ENCODE data around the gene FHIT.

DNA sequence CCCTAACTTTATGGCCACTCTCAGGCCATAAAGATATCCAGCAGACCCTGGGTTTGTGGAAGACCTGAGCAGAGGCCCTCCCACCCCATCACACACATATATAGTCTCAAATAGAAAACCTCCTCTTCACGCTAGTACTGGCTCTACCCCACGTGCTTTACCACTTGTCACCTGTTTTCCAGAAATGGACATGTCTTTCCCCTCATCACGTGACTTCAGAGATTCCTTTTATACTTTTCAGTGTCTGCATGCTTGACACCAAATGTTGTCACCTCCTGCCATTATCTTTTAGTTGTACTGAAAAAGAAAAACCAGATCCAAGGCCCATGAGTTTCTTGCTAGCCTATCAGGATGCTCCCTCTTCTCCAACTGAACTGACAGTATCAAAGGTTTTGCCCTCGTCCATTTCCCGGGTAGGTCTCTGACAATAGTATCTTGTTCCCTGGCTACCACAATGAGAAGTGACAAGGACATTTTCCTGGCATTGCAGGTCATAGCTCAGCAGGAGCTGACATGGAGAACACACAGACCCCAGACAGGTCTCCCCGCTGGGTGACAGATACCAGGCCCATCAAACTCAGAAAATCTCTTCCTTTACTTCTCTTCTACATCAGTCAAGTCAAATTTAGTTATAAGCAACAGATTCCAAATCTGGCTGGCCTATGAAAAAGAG, 1551.5 kb downstream of the FHIT start:
- TF ChIP-seq, protein P1, sequence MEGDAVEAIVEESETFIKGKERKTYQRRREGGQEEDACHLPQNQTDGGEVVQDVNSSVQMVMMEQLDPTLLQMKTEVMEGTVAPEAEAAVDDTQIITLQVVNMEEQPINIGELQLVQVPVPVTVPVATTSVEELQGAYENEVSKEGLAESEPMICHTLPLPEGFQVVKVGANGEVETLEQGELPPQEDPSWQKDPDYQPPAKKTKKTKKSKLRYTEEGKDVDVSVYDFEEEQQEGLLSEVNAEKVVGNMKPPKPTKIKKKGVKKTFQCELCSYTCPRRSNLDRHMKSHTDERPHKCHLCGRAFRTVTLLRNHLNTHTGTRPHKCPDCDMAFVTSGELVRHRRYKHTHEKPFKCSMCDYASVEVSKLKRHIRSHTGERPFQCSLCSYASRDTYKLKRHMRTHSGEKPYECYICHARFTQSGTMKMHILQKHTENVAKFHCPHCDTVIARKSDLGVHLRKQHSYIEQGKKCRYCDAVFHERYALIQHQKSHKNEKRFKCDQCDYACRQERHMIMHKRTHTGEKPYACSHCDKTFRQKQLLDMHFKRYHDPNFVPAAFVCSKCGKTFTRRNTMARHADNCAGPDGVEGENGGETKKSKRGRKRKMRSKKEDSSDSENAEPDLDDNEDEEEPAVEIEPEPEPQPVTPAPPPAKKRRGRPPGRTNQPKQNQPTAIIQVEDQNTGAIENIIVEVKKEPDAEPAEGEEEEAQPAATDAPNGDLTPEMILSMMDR (IDR thresholded peaks at IDR 0.05): no peak
- no peak for TF ChIP-seq POLR2A (IDR thresholded peaks at IDR 0.05)
